ENCODE results near the gene SORCS2.

Gene SORCS2

DNA sequence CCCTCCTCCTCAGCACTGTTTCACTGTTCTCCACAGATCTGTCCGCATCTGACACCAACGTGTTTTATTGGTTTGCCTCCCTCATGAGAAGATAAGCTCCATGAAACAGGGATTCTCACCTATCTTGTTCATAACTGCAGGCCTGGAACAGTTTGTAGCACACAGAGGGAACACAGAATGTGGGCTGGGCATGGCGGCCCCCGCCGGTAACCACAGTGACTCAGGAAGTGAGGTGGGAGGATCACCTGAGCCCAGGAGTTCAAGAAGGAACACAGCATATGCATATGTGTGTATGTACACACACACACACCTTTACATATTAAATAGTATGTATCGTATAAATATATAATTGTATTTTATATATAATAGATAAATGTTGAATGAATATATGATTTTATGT is 578.7 kb downstream of the SORCS2 start:
- DNase-seq (ENCODE audit: low read depth): no peak
- no peak overlapping the region for H3K4me3 ChIP-seq (ENCODE audit: control insufficient read depth, low read depth, low read length)
- TF ChIP-seq CTCF (IDR thresholded peaks at IDR 0.05; ENCODE audit: control insufficient read depth, insufficient read depth, low read depth, low read length, missing control alignments): no peak

- no peak overlapping the region for H3K4me3 ChIP-seq (ENCODE audit: control insufficient read depth, low read depth, low read length)
- DNase-seq (ENCODE audit: low read depth): no peak
- no peak for TF ChIP-seq CTCF (IDR thresholded peaks at IDR 0.05; ENCODE audit: control insufficient read depth, insufficient read depth, low read depth, low read length, missing control alignments)
These were observed 579.5 kb downstream of the SORCS2 start for GRCh38 chr4:7771541-7772507.

DNA sequence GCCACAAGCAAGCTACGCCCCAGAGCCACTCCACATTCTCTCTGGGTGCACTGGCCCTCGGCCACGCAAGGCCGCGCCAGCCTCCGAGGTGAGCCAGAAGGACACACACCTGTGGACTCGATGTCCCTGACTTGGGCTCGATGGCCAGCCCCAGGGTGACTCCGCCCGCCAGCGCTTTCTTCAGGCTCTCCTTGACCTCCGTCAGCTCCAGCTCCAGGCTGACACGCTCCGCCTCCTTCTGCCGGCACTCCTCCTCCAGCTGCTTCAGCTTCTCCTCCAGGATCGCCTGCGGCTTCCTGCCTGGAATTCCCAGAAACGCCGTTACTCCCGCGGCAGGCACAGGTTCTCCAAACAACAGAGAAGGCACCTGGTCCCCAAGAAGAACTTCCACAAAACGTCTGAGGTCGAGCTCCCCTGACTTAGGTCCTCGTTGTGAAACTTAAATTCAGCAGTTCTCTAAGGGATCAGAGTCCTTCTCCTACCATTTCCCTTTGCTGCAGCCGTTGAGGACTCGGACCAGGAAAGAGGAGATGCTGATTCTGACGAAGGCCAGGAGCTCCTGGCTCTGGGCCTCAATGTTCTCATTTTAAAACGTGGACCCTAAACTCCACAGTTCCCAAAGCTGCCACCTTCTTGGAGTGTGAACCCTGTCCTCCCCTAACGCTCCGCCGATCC is 580.5 kb downstream of the SORCS2 start:
- no peak overlapping the region for H3K4me3 ChIP-seq (ENCODE audit: control insufficient read depth, low read depth, low read length)
- DNase-seq (ENCODE audit: low read depth): no peak
- TF ChIP-seq CTCF (IDR thresholded peaks at IDR 0.05; ENCODE audit: control insufficient read depth, insufficient read depth, low read depth, low read length, missing control alignments): no peak

DNA sequence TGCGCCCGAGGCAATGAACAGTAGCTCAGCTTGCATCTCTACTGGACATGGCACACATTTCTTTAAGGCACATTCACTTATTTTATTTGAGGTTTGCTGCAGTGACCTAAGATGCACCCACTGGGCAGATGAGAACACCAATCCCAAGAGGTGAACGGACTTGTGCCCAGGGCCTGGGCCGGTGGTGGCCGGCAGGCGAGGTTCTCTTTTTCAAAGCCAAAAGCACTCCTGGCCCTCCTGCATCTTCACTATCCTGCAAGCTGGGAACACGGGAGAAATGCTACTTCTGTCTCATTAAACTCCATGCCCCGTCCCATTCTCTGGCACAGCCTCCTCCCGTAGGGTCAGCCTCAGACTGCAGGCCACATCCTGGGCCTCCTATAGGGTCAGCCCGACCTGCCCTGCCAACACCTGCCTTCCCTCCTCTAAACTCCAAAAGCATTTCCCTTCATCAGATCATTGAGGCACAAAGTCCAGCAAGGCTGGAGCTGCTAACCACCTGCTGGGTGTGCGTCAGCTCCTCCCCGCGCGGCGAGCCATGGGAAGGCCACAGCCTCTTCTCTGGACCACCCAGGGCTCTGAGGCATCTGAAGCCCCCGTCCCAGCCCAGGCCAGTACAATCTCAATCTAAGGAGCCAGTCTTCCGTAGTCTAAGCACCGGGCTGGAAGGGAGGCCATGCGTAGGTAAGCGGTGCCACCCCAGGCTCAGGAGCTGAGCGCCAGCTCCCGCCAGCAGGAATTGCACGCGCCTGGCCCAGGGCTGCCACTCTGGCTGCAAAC is 581.3 kb downstream of the SORCS2 start:
- no peak for DNase-seq (ENCODE audit: low read depth)
- no peak overlapping the region for H3K4me3 ChIP-seq (ENCODE audit: control insufficient read depth, low read depth, low read length)
- no peak for TF ChIP-seq CTCF (IDR thresholded peaks at IDR 0.05; ENCODE audit: control insufficient read depth, insufficient read depth, low read depth, low read length, missing control alignments)

DNA sequence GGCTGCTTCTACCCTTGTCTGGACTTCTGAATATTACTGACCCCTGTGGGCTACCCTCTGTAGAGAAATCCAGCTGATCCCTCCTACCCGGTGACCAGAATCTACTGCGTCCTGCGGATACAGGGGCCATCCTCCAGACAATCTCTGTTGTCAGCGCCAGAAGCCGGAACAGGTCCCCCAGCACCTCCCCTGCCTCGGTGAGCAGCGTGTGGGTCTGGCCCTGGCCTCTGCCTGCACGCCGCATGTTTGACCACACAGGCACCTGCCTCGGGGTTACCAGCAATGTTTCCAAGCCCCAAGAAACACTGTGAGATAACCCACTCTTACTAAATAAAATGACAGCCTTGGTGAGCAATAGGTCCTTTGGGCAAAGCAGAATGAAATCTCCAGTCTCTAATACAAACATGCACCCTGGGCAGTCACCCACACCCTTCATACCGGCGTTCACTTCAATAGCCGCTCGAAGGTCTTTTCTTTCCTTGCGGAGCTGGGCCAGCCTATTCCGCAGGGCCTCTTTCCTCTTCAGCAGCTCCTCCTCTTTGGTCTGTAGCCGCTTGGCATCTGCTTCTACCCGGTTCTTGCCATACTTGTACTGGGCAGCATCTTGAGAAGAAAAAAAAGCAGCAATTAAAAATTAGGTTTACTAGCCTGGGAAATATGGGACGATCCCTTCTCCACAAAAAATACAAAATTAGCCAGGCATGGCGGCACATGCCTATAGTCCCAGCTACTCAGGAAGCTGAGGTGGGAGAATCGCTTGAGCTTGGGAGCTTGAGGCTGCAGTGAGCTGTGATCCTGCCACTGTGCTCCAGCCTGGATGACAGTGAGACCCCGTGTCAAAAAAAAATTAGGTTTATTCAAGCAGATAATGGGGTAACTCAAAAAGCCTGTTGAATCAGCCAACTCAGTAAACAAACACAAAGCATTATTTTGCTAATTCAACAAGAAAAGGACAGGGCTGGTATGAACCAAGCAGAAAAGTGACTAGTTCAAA is 582.3 kb downstream of the SORCS2 start:
- no peak for DNase-seq (ENCODE audit: low read depth)
- no peak for TF ChIP-seq CTCF (IDR thresholded peaks at IDR 0.05; ENCODE audit: control insufficient read depth, insufficient read depth, low read depth, low read length, missing control alignments)
- H3K4me3 ChIP-seq (ENCODE audit: control insufficient read depth, low read depth, low read length): no peak overlapping the region
